22Rv1 (cell line): ENCODE results near the gene RPUSD4.
A peak's percentile ranks its signal among the peaks of the same experiment; 100 is the strongest.
"Not testable (repeated sequence)": the region's sequence is repeated elsewhere in the genome, so short reads cannot be mapped to it uniquely, and the experiment has no call there.

ENCODE experiments used
- H3K27ac ChIP-seq: fragments of 450-650 bp; 2 replicates; pipeline ENCODE4 v1.5.1; 2017
- CTCF ChIP-seq: fragments of 450-650 bp; IDR thresholded peaks from 2 replicates; pipeline ENCODE4 v1.5.1; 2017; ENCODE audit warnings: mild to moderate bottlenecking
- ZFX ChIP-seq: fragments of 450-650 bp; IDR thresholded peaks from 2 replicates; pipeline ENCODE4 v1.6.1; 2017; ENCODE audit warnings: antibody characterized with exemption, borderline replicate concordance

The RPUSD4 gene

GRCh38 chr11:126211236-126212088 is at the start of gene RPUSD4, which contains the start of gene FAM118B:
RPUSD4 (minus strand) TSS chr11:126211650; CDS start chr11:126211638, 12 bp downstream.
FAM118B (plus strand) TSS chr11:126211782; CDS start chr11:126235002, 23,220 bp downstream.
- TF ChIP-seq CTCF = no peak
- TF ChIP-seq ZFX = no peak
- H3K27ac ChIP-seq = peak within 1 kb of the TSS; percentile 55

- TF ChIP-seq ZFX = no peak
- no peak for TF ChIP-seq CTCF
- H3K27ac ChIP-seq = no peak overlapping the region
Observed at GRCh38 chr11:126257764-126258163, 46.3 kb upstream of the RPUSD4 start.

- no peak overlapping the region for H3K27ac ChIP-seq
- no peak for TF ChIP-seq CTCF
- TF ChIP-seq ZFX = no peak
Observed at GRCh38 chr11:126257144-126257543, 45.7 kb upstream of the RPUSD4 start.

GRCh38 chr11:126256216-126256615 is 44.8 kb upstream of the RPUSD4 start:
- no peak overlapping the region for H3K27ac ChIP-seq
- no peak for TF ChIP-seq CTCF
- no peak for TF ChIP-seq ZFX

- not testable (repeated sequence) for H3K27ac ChIP-seq
Observed at GRCh38 chr11:126255507-126255906, 44.1 kb upstream of the RPUSD4 start.

GRCh38 chr11:126254819-126255218 is 43.4 kb upstream of the RPUSD4 start:
- no peak overlapping the region for H3K27ac ChIP-seq
- TF ChIP-seq CTCF (no peak), ZFX (no peak)

GRCh38 chr11:126253265-126253664 is 41.8 kb upstream of the RPUSD4 start:
- H3K27ac ChIP-seq = no peak overlapping the region
- no peak for TF ChIP-seq CTCF
- TF ChIP-seq ZFX = no peak

GRCh38 chr11:126246636-126247035 is 35.2 kb upstream of the RPUSD4 start:
- H3K27ac ChIP-seq = no peak overlapping the region
- no peak for TF ChIP-seq ZFX
- TF ChIP-seq CTCF = no peak
